GM18517 (cell line): Measurements from ENCODE around the gene ZNF805.
"Not testable (repeated sequence)": the region's sequence is repeated elsewhere in the genome, so short reads cannot be mapped to it uniquely, and the experiment has no call there.

Source experiments
- ATAC-seq: cut with Tn5 transposase; IDR thresholded peaks from one replicate; pipeline ENCODE4 v1.9.1; 2021; ENCODE audit warnings: mild to moderate bottlenecking, moderate library complexity; ENCODE audit not compliant: unreplicated experiment

Gene ZNF805

DNA sequence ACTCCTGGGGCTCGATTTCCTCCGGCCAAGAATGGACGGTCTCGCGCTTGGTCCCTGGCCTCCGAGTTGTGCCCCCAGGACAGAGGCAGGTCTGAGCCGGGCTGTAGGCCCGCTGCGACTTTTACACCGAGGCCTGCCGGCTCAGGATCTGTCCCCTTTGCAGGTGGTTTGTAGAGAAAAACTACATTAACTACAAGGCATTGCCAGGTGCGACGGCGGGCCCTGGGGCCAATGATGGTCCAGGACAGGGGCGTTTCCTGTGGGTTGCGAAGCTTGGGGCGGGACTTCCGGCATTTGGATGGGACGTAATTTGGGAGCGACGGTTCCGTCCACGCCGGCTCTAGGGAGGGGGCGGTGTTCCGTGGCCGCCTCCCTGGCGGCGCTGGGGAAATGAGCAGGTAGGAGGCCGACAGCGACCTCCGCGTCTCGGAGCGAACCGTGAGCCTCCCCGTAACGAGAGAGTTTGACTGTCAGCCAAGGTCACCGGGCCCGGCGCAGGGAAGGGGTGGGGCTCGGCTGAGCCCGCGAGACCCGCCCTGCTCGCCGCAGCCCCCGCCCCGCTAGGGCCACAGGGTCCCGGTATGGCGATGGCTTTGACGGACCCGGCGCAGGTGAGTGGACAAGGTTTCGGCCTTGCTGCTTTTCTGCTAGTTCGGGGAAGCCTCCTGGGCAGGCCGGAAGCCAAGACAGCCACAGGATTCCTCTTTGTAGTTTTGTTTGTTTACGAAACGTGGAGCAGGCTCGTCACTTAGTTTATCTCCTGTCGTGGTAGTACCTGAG is at the start of gene ZNF805:
Gene ZNF805 (plus strand): TSS at position 322 of the 780 bp plus-strand sequence. CDS start 260 bp downstream, at position 582.
- peak; percentile 86 for ATAC-seq

- peak; percentile 91 for ATAC-seq
Observed at GRCh38 chr19:57191141-57192076, 49.0 kb upstream of the ZNF805 start, which contains the start of gene ZNF264. TSS of gene ZNF264 (plus strand) at chr19:57191500. CDS start at chr19:57191914, 414 bp downstream.

- ATAC-seq, result no peak
Observed at GRCh38 chr19:57192077-57192420, 48.4 kb upstream of the ZNF805 start.

DNA sequence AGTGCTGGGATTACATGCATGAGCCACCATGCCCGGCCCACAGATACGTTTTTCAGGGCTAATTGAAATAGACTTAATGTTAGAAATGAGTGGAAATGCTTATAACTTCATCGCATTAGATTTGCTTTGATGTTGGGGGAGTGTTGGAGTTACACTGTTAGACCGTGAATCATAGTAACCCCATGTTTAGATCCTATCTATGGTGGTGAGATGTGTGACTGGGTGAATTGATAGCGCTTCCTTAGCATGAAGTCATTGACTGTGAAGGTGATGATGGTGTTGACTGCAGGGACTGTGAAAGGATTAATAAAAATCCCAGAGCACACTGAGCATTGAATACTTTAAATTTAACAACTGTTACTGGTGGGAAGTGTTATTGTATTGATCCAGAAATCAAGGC is 47.4 kb upstream of the ZNF805 start:
- no peak for ATAC-seq

DNA sequence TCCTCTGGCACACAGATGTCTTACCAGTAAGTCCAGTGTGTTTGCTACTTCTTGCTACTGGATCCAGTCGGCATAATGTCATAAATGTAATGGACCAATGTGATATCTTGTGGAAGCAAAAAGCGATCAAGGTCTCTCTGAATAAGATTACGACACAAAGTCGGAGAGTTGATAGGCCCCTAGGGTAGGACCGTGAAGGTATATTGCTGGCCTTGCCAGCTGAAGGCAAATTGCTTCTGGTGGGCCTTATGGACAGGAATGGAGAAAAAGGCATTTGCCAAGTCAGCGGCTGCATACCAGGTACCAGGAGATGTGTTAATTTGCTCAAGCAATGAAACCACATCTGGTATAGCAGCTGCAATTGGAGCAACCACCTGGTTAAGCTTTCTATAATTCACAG is 42.6 kb upstream of the ZNF805 start:
- ATAC-seq, result not testable (repeated sequence)

GRCh38 chr19:57202160-57202559 is 38.3 kb upstream of the ZNF805 start:
- no peak for ATAC-seq

- ATAC-seq, result no peak
Observed at GRCh38 chr19:57210381-57210780, 30.1 kb upstream of the ZNF805 start.

- ATAC-seq, result no peak
Observed at GRCh38 chr19:57212109-57212508, 28.3 kb upstream of the ZNF805 start.

DNA sequence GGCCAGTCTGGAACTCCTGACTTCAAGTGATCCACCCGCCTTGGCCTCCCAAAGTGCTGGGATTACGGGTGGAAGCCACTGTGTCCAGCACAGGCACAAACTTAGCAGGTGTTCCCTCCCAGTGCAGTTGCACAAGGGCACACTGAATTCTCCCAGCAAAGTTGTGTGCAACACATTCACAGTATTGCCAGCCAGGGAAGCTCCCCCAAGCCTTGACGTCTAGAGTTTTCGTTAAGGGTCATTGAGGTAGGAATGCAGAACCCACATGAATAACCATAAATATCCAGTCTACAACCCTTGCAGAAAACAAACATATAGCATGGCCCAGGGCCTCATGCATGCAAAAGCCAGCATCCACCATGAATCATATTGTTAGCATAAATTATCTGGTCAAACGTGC is 12.9 kb upstream of the ZNF805 start:
- no peak for ATAC-seq

DNA sequence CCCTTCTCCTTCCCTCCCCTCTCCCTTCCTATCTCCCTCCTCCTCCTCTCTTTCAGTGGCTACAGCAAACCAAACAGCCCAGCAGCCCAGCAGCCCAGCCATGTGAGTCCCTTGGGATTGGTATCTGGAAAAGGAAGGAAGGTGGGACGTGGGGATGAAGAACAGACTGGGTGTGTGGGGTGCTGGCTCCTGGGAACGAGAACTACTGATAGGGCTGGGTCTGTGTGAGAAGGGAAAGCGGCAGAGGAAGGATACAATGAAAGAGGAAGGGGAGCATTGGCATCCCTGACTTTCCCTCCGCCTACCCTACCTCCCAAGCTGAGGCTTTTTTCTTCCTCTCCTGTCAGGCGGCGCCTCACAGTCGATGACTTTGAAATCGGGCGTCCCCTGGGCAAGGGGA is 8.7 kb upstream of the ZNF805 start:
- no peak for ATAC-seq

DNA sequence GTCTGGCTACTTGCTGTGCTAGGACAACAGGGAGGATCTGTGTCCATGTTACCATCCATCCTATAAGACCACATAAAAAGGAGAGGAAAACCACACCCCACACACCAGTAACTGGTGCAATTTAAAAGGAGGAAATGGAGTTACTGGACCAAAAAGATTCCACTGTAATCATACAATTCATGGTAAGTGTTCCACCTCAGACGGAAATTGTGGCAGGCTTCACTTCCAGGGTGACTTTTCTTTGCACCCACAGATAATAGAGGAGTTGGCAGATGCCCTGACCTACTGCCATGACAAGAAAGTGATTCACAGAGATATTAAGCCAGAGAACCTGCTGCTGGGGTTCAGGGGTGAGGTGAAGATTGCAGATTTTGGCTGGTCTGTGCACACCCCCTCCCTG is 7.2 kb upstream of the ZNF805 start:
- no peak for ATAC-seq

DNA sequence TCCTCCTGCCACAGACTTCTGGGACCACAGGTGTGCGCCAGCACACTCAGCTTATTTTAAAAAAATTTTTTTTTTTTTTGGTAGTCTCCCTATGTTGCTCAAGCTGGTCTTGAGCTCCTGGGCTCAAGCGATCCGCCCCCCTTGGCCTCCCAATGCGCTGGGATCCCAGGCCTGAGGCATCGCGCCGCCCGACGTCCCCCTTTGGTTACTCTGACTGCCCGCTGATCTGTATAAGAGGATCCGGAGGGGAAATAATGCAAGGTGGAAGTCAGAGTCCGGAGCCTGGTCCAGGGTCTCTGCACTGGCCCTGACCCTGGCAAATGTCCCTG is 486 bp upstream of the ZNF805 start:
- ATAC-seq, result no peak

GRCh38 chr19:57241176-57241575 is 744 bp downstream of the ZNF805 start:
- ATAC-seq, result no peak

DNA sequence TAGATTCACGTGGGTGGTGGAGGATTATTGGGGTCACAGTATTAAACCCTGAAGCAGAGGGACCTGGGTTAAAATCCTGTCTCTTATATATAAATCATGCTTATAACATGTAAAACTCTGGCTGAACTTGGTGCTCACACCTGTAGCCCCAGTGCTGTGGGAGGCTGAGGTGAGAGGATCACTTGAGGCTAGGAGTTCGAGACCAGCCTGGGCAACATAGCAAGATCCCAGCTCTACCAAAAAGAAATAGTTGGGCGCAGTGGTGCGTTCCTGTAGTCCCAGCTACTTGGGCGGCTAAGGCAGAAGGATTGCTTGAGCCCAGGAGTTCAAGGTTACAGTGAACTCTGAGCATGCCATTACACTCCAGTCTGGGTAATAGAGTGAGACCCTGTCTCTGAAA is 2.4 kb downstream of the ZNF805 start:
- ATAC-seq, result no peak

GRCh38 chr19:57244513-57244912 is 4.1 kb downstream of the ZNF805 start:
- no peak for ATAC-seq

GRCh38 chr19:57245066-57245465 is 4.6 kb downstream of the ZNF805 start:
- ATAC-seq, result no peak

DNA sequence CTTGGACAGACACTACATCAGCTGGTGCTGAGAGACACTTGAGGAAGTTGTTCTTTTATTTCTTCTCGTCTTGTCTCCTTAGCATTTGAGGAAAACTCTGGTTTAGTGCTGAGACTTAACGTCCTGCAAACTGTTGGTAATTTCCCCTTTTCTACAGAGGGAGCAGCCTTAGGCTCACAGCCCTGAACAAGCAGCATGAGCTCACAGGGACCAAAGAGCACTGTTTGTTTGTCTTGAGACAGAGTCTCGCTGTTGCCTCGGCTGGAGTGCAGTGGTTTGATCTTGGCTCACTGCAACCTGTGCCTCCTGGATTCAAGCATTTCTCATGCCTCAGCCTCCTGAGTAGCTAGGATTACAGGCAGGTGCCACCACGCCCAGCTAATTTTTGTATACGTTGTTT is 5.5 kb downstream of the ZNF805 start:
- ATAC-seq, result no peak

- no peak for ATAC-seq
Observed at GRCh38 chr19:57248646-57249045, 8.2 kb downstream of the ZNF805 start.

- no peak for ATAC-seq
Observed at GRCh38 chr19:57249329-57249728, 8.9 kb downstream of the ZNF805 start.

- ATAC-seq, result not testable (repeated sequence)
Observed at GRCh38 chr19:57253767-57254166, 13.3 kb downstream of the ZNF805 start.

- ATAC-seq, result no peak
Observed at GRCh38 chr19:57262044-57262443, 21.6 kb downstream of the ZNF805 start.

GRCh38 chr19:57263244-57263741 is 22.9 kb downstream of the ZNF805 start:
- ATAC-seq, result no peak
